ENCODE data around the gene GGT6. TPM values are rescaled to one million over a fixed set of nuclear protein-coding genes. Genes with fewer than 3 reads are reported as not detected.

Gene GGT6
- total and polyA plus RNA-seq, 4 donors = 0.15 TPM; not detected in 3

GRCh38 chr17:4530799-4531730 is 29.3 kb downstream of the GGT6 start:
- H3K27me3 ChIP-seq (ENCODE audit: control insufficient read depth, insufficient read depth, low read length) = no peaks in the 10 kb centered on the region
- H3K36me3 ChIP-seq (ENCODE audit: control insufficient read depth, insufficient read depth, low read length) = peaks cover 67% of the 10 kb centered on the region
- 77% methylated on average over 30 of the region's 30 CpGs for WGBS (ENCODE audit: insufficient coverage)
- H3K27ac ChIP-seq (ENCODE audit: low read depth, low read length) = no peak overlapping the region
- no peaks in the 10 kb centered on the region for H3K9me3 ChIP-seq (ENCODE audit: control insufficient read depth, insufficient read depth, low read length)
- DNase-seq (ENCODE audit: low read depth in 4 of 6, low spot score in 6 of 6) = no peak
- H3K4me1 ChIP-seq (ENCODE audit: control insufficient read depth, insufficient read depth, low read length) = peaks cover 65% of the 10 kb centered on the region
- no peak overlapping the region for H3K4me3 ChIP-seq (ENCODE audit: low read depth, low read length)

GRCh38 chr17:4529533-4530152 is 30.7 kb downstream of the GGT6 start:
- H3K36me3 ChIP-seq (ENCODE audit: control insufficient read depth, insufficient read depth, low read length) = peaks cover 61% of the 10 kb centered on the region
- H3K27me3 ChIP-seq (ENCODE audit: control insufficient read depth, insufficient read depth, low read length) = no peaks in the 10 kb centered on the region
- 67% methylated on average over 8 of the region's 13 CpGs for WGBS (ENCODE audit: insufficient coverage)
- H3K4me3 ChIP-seq (ENCODE audit: low read depth, low read length) = no peak overlapping the region
- DNase-seq (ENCODE audit: low read depth in 4 of 6, low spot score in 6 of 6) = no peak
- no peak overlapping the region for H3K27ac ChIP-seq (ENCODE audit: low read depth, low read length)
- no peaks in the 10 kb centered on the region for H3K9me3 ChIP-seq (ENCODE audit: control insufficient read depth, insufficient read depth, low read length)
- peaks cover 51% of the 10 kb centered on the region for H3K4me1 ChIP-seq (ENCODE audit: control insufficient read depth, insufficient read depth, low read length)

- WGBS (ENCODE audit: insufficient coverage) = 50% methylated on average over 3 of the region's 12 CpGs
- H3K9me3 ChIP-seq (ENCODE audit: control insufficient read depth, insufficient read depth, low read length) = no peaks in the 10 kb centered on the region
Observed at GRCh38 chr17:4527566-4528125, 32.7 kb downstream of the GGT6 start.

GRCh38 chr17:4527134-4527533 is 33.2 kb downstream of the GGT6 start:
- no peak overlapping the region for H3K4me3 ChIP-seq (ENCODE audit: low read depth, low read length)
- H3K27ac ChIP-seq (ENCODE audit: low read depth, low read length) = peak overlapping the region; percentile 6
- H3K4me1 ChIP-seq (ENCODE audit: control insufficient read depth, insufficient read depth, low read length) = peaks cover 40% of the 10 kb centered on the region
- peaks cover 48% of the 10 kb centered on the region for H3K36me3 ChIP-seq (ENCODE audit: control insufficient read depth, insufficient read depth, low read length)
- H3K9me3 ChIP-seq (ENCODE audit: control insufficient read depth, insufficient read depth, low read length) = no peaks in the 10 kb centered on the region
- H3K27me3 ChIP-seq (ENCODE audit: control insufficient read depth, insufficient read depth, low read length) = no peaks in the 10 kb centered on the region
- no CpG with 5 or more reads among the region's 1 CpG for WGBS (ENCODE audit: insufficient coverage)
- peak in 2 of 6 donors; percentile 51 to 84 for DNase-seq (ENCODE audit: low read depth in 4 of 6, low spot score in 6 of 6)

More at GRCh38 chr17:4527566-4528125, 32.7 kb downstream of the GGT6 start:
- peak overlapping the region; percentile 6 for H3K27ac ChIP-seq (ENCODE audit: low read depth, low read length)
- H3K36me3 ChIP-seq (ENCODE audit: control insufficient read depth, insufficient read depth, low read length) = peaks cover 48% of the 10 kb centered on the region
- peaks cover 38% of the 10 kb centered on the region for H3K4me1 ChIP-seq (ENCODE audit: control insufficient read depth, insufficient read depth, low read length)
- H3K27me3 ChIP-seq (ENCODE audit: control insufficient read depth, insufficient read depth, low read length) = no peaks in the 10 kb centered on the region
- peak in 2 of 6 donors; percentile 69 to 70 for DNase-seq (ENCODE audit: low read depth in 4 of 6, low spot score in 6 of 6)
- H3K4me3 ChIP-seq (ENCODE audit: low read depth, low read length) = no peak overlapping the region

- Histone ChIP-seq H3K27ac (ENCODE audit: low read depth, low read length) (no peak overlapping the region), H3K36me3 (ENCODE audit: control insufficient read depth, insufficient read depth, low read length) (peaks cover 36% of the 10 kb centered on the region), H3K4me1 (ENCODE audit: control insufficient read depth, insufficient read depth, low read length) (peaks cover 36% of the 10 kb centered on the region), H3K9me3 (ENCODE audit: control insufficient read depth, insufficient read depth, low read length) (no peaks in the 10 kb centered on the region), H3K4me3 (ENCODE audit: low read depth, low read length) (no peak overlapping the region), H3K27me3 (ENCODE audit: control insufficient read depth, insufficient read depth, low read length) (no peaks in the 10 kb centered on the region)
- no peak for DNase-seq (ENCODE audit: low read depth in 4 of 6, low spot score in 6 of 6)
- 92% methylated on average over 9 of the region's 11 CpGs for WGBS (ENCODE audit: insufficient coverage)
Observed at GRCh38 chr17:4525691-4526397, 34.5 kb downstream of the GGT6 start.

GRCh38 chr17:4523946-4524345 is 36.4 kb downstream of the GGT6 start:
- Histone ChIP-seq H3K9me3 (ENCODE audit: control insufficient read depth, insufficient read depth, low read length) (no peaks in the 10 kb centered on the region), H3K27ac (ENCODE audit: low read depth, low read length) (no peak overlapping the region), H3K4me3 (ENCODE audit: low read depth, low read length) (no peak overlapping the region), H3K36me3 (ENCODE audit: control insufficient read depth, insufficient read depth, low read length) (peaks cover 36% of the 10 kb centered on the region), H3K27me3 (ENCODE audit: control insufficient read depth, insufficient read depth, low read length) (no peaks in the 10 kb centered on the region), H3K4me1 (ENCODE audit: control insufficient read depth, insufficient read depth, low read length) (peaks cover 40% of the 10 kb centered on the region)
- 67% methylated on average over 6 of the region's 8 CpGs for WGBS (ENCODE audit: insufficient coverage)
- no peak for DNase-seq (ENCODE audit: low read depth in 4 of 6, low spot score in 6 of 6)

GRCh38 chr17:4522661-4523060 is 37.7 kb downstream of the GGT6 start:
- peaks cover 35% of the 10 kb centered on the region for H3K36me3 ChIP-seq (ENCODE audit: control insufficient read depth, insufficient read depth, low read length)
- no peak overlapping the region for H3K27ac ChIP-seq (ENCODE audit: low read depth, low read length)
- no peaks in the 10 kb centered on the region for H3K9me3 ChIP-seq (ENCODE audit: control insufficient read depth, insufficient read depth, low read length)
- DNase-seq (ENCODE audit: low read depth in 4 of 6, low spot score in 6 of 6) = no peak
- H3K4me1 ChIP-seq (ENCODE audit: control insufficient read depth, insufficient read depth, low read length) = peaks cover 43% of the 10 kb centered on the region
- 66% methylated on average over 6 of the region's 6 CpGs for WGBS (ENCODE audit: insufficient coverage)
- no peaks in the 10 kb centered on the region for H3K27me3 ChIP-seq (ENCODE audit: control insufficient read depth, insufficient read depth, low read length)
- no peak overlapping the region for H3K4me3 ChIP-seq (ENCODE audit: low read depth, low read length)

GRCh38 chr17:4520894-4521600 is 39.3 kb downstream of the GGT6 start:
- peaks cover 37% of the 10 kb centered on the region for H3K4me1 ChIP-seq (ENCODE audit: control insufficient read depth, insufficient read depth, low read length)
- no peak overlapping the region for H3K27ac ChIP-seq (ENCODE audit: low read depth, low read length)
- no peak for DNase-seq (ENCODE audit: low read depth in 4 of 6, low spot score in 6 of 6)
- H3K9me3 ChIP-seq (ENCODE audit: control insufficient read depth, insufficient read depth, low read length) = no peaks in the 10 kb centered on the region
- H3K36me3 ChIP-seq (ENCODE audit: control insufficient read depth, insufficient read depth, low read length) = peaks cover 35% of the 10 kb centered on the region
- H3K27me3 ChIP-seq (ENCODE audit: control insufficient read depth, insufficient read depth, low read length) = no peaks in the 10 kb centered on the region
- WGBS (ENCODE audit: insufficient coverage) = 93% methylated on average over 4 of the region's 8 CpGs
- no peak overlapping the region for H3K4me3 ChIP-seq (ENCODE audit: low read depth, low read length)
